ENCODE measurements around the gene MRPS30.

Gene MRPS30

GRCh38 chr5:44845777-44846176, 37.0 kb downstream of the MRPS30 start:
- Histone ChIP-seq H3K4me1 (ENCODE audit: control insufficient read depth, insufficient read depth, low read length) (no peaks in the 10 kb centered on the region), H3K4me3 (ENCODE audit: low read depth, low read length) (no peak overlapping the region), H3K27ac (ENCODE audit: extremely low read depth, low read depth, low read length) (no peak overlapping the region), H3K36me3 (ENCODE audit: control insufficient read depth in 2 of 2, insufficient read depth in 1 of 2, low read length in 2 of 2) (no peaks in the 10 kb centered on the region), H3K9me3 (ENCODE audit: control insufficient read depth, insufficient read depth, low read depth, low read length) (no peaks in the 10 kb centered on the region)
- POLR2A ChIA-PET, result no interaction called here
- no peak for TF ChIP-seq ZFP37 (tag by site-specific recombination; IDR thresholded peaks at IDR 0.05)
- no peak for TF ChIP-seq ZNF843 (tag by site-specific recombination; IDR thresholded peaks at IDR 0.05)
- TF ChIP-seq ZNF112 (tag by site-specific recombination; IDR thresholded peaks at IDR 0.05), result no peak
- TF ChIP-seq ZBTB11 (tag by site-specific recombination; conservative IDR thresholded peaks at IDR 0.05; ENCODE audit: low read depth), result no peak
- no peak for TF ChIP-seq ZNF423 (tag by site-specific recombination; IDR thresholded peaks at IDR 0.05)
- no peak for TF ChIP-seq ZNF214 (tag by site-specific recombination; IDR thresholded peaks at IDR 0.05; ENCODE audit: borderline replicate concordance)
- TF ChIP-seq HOXA7 (CRISPR knock-in tag; IDR thresholded peaks at IDR 0.05; ENCODE audit: borderline replicate concordance), result no peak
- no peak for TF ChIP-seq ZNF473 (tag by site-specific recombination; IDR thresholded peaks at IDR 0.05)
- no peak for TF ChIP-seq ZBTB7A (tag by site-specific recombination; IDR thresholded peaks at IDR 0.05; ENCODE audit: low read depth)
- no peak for TF ChIP-seq ZNF169 (tag by site-specific recombination; IDR thresholded peaks at IDR 0.05)
- TF ChIP-seq ZNF785 (tag by site-specific recombination; IDR thresholded peaks at IDR 0.05), result no peak
- no peak for TF ChIP-seq ZNF148 (tag by site-specific recombination; IDR thresholded peaks at IDR 0.05; ENCODE audit: borderline replicate concordance)
- no peak for TF ChIP-seq ZNF19 (tag by site-specific recombination; IDR thresholded peaks at IDR 0.05; ENCODE audit: low read depth)
- no peak for TF ChIP-seq ZNF335 (tag by site-specific recombination; conservative IDR thresholded peaks at IDR 0.05)
- TF ChIP-seq ZIC2 (tag by site-specific recombination; IDR thresholded peaks at IDR 0.05), result no peak
- TF ChIP-seq ZNF140 (tag by site-specific recombination; IDR thresholded peaks at IDR 0.05), result no peak
- no peak for TF ChIP-seq EGR2 (tag by site-specific recombination; IDR thresholded peaks at IDR 0.05; ENCODE audit: low read depth)
- no peak for TF ChIP-seq ZNF513 (tag by site-specific recombination; IDR thresholded peaks at IDR 0.05)
- CTCF ChIA-PET, result interaction anchor here (1.0 kb wide), 1 partner anchor 1214 kb away, joined by 4 read pairs; no protein-coding TSS in a partner anchor

GRCh38 chr5:44847206-44847852, 38.6 kb downstream of the MRPS30 start:
- POLR2A ChIA-PET, result no interaction called here
- Histone ChIP-seq H3K4me3 (ENCODE audit: low read depth, low read length) (no peak overlapping the region), H3K36me3 (ENCODE audit: control insufficient read depth in 2 of 2, insufficient read depth in 1 of 2, low read length in 2 of 2) (no peaks in the 10 kb centered on the region), H3K9me3 (ENCODE audit: control insufficient read depth, insufficient read depth, low read depth, low read length) (no peaks in the 10 kb centered on the region), H3K27ac (ENCODE audit: extremely low read depth, low read depth, low read length) (no peak overlapping the region), H3K4me1 (ENCODE audit: control insufficient read depth, insufficient read depth, low read length) (no peaks in the 10 kb centered on the region)
- TF ChIP-seq ZNF747 (tag by site-specific recombination; IDR thresholded peaks at IDR 0.05) (no peak), ZNF10 (tag by site-specific recombination; IDR thresholded peaks at IDR 0.05) (no peak), MZF1 (tag by site-specific recombination; IDR thresholded peaks at IDR 0.05; ENCODE audit: borderline replicate concordance) (no peak), ZFP37 (tag by site-specific recombination; IDR thresholded peaks at IDR 0.05) (no peak), HOXA7 (CRISPR knock-in tag; IDR thresholded peaks at IDR 0.05; ENCODE audit: borderline replicate concordance) (no peak), ZNF366 (tag by site-specific recombination; conservative IDR thresholded peaks at IDR 0.05) (no peak), ZBTB21 (tag by site-specific recombination; IDR thresholded peaks at IDR 0.05) (no peak), PRDM1 (tag by site-specific recombination; IDR thresholded peaks at IDR 0.05) (no peak)
- CTCF ChIA-PET, result no interaction called here
